NCI-H2196 (cell line): ENCODE data around the gene NF2.

ENCODE experiments used
- DNase-seq: peaks from one replicate; lab custom pipeline; 2025; ENCODE audit not compliant: unreplicated experiment; lab: John Stamatoyannopoulos, UW

Gene NF2

DNA sequence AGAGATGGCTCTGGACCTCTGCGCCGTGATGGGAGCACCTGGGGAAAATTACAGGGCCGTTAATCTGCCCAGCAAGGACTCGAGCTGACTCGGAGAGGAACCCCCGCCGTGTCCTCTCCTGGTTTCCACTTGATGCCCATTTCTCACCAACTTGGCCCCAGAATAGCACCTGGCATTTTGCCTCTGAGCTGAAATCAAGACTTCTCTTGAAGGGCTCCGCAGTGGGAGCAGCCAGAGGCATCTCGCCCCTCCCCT lies 97.4 kb downstream of the NF2 start:
- DNase-seq: peak; percentile 22

DNA sequence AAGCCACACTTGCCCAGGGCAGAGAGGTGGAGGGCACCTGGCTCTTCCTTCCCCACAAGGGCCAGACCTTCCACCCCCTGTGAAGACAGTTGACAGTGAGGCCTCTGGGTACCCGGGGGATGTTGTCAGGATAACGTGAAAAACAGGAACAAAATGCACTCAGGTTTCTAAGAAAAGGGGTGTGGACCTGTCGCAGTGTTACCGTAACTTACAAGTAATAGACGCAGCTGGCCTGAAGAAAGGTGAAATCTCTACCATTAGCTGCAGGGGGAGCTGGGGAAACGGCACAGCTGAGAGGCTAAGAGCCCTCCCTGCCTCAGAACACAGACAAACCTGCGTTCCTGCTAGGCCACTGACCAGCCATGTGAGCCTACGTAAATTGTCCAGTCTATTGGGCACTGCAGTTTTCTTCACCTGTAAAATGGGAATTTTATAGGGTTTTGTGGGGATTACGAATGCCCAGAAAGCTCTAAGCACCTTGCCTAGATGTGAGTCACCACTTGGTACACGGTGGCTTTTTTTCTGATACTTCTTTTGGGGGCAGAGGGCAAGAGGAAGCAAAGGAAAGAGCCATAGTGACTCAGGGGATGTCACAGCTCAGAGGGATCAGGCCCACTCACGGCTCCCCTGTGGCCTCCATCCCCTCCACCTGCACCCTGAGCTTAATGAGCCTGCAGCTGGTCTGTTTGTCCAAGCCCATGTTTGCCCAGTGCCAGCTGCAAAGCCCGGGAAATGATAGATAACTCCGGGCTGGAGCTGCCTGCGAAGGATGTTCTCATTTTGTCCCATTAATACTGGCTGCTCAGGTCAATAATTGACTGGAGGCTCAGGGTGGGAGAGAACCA lies 97.9 kb downstream of the NF2 start:
- peak; percentile 33 for DNase-seq

DNA sequence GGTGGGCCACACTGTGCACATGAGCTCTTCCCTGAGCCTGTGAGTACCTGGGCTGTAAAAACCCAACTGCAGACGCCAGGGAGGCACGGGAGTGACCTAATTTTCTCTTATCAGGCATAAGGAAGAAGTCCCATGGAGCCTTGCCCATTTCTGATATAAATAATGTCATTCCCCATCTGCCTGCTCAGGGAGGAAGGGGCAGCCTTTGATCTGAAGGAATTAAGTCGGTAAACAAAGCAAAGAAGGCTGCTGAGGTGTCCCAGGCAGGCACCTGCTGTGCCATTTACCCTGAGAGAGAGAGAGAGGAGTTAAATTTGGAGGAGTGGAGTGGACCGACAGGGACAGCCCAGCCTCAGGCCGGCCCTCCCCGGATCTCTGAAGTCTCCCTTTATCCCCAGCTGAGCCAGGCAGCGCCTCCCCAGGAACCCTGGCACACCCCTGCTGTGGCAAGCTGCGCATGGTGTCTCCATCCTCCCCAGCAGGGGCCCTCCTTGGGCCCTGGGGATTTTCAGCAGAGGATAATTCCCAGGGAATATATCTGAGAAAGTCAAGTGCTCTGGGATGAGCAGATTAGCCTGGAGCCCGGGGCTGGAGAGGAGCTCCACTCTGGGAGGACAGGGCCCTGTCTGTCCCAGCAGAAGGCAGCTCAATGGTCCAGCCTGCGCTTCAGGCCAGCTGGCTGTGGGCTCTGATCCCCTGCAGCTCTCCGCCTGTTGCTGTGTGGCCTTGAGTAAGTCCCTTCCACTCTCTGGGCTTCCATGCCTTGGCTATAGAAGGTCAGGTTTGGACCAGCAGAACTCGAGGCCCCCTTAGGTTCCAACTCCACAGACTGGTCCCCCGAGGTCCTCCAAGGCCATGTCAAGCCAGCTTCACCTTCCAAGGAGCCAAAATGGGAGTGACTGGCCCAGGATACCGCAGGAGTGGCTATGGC lies 98.8 kb downstream of the NF2 start:
- DNase-seq: no peak

DNA sequence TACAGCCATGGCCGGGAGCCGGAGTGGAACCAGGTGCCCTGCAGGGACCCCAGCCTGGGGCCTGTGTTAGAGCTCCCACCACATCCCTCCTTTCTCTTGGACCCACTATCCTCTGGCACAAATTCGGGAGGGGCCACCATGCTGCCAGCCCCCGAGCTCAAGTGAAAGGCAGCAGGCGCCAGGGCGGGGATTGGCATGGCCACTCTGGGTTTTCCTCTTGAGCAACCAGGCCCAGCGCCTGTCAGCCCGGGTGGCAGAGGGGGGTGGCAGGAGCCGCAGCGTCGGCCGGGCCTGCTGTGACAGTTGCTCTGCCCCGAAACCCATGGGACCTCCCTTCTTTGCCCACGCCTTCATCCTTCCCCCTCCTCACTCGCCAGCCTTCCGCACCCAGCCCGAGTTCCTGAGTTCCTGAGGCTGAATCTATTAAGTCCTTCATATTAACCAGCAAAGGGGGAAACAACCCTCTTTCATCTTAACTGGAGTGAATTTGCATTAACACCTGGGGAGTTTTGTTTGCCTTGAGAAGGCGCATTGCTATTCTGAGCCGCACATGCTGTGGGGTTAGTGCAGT lies 99.6 kb downstream of the NF2 start:
- DNase-seq: no peak

DNA sequence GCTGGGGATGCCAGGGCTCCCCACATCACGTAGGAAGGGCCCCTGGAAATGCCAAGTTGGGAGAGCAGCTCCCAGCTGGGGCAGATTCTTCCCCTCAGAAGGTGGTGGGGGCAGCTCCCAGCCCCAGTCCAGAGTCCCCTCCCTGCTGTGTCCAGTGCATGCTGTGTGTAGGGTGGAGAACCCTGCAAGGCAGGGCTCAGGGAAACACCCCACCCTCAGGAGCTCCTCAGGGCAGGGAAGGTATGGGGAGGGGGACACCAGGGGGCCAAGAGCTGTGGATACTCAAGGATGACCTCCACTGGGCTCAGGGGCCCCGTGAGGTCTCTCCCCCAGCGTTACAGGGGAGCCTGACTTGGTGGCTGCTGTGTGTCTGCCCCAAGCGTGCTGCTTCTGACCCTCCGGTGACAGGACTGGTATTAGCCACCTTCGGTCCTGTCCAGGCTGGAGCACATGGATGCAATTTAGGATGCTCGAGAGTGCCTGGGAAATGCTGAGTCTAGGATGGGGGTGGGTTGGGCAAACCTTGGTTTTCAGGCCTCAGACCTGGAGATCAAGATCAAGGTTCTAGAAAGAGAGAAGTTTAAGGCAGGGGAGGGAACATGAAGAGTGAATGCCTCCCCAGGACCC lies 100.2 kb downstream of the NF2 start:
- no peak for DNase-seq

DNA sequence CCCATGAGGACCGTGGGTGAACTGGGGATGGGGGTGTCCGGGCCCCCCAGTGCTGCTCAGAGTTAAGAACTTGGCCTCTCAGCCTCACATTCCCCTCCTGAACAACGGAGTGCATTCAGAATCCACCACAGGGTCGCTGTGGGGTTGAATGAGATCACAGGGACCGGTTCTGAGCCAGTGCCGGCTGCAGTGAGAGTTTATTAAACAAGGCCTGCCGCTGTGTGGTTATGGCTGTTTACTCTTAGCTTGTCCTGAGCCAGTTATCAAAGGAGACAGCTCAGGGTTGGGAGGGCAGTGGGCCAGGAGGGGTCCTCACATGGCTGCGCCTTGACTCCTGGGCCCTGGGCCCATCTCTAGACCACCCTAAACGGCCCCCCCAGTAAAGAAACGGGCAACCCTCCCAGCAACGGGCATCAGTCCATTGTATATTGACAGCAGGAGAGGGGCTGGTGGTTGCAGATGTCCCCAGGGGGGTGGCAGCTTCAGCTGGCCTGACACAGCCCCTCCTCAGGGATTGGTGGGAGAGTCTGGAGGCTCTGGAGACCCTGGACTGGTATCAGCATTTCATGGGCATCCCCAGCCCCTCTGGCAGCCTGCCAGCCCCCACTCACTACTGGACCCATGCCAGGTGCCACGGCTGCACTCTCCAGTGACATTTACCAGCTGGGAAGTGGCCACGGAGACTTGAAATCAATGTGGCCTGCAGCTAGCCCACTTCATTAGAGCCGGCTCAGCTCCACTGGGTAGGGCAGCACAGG lies 101.3 kb downstream of the NF2 start:
- DNase-seq: peak; percentile 25

DNA sequence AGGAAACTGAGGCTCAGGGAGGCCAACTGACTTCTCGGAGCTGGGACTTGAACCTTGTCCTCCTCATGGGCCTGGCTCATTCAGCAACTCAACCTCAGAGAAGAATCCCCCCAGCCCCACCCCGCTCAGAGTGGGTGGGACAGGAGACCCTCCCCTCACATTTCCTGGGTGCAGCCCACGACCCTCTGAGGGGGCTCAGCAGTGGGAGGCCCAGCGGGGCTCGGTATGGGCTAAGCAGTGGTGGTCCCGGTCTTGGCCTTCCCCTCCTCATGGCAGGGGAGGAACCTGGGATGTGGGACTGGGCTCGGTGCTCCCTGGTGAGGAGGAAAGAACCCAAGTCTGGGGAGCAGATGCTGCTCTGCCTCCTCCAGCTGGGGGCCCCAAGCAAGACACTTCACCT lies 102.2 kb downstream of the NF2 start:
- no peak for DNase-seq

DNA sequence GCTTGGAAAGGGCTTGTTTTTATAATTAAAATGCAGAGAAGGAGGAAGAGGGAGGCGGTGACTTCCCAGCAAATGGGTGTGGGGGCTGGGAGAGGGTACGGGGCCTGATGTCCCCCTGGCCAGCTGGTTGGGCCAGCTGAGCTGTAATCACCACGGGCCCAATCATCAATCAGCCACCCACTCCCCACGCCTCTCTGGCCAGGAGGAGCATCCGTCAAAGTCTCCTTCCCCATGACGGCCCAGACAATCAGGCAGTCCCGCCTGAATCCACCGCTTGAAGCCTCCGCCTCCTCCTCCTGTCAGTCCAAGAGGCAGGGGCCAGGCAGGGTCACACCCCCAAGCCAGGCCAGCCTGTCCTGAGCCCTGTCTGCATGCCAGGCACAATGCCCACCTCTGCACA lies 103.1 kb downstream of the NF2 start:
- no peak for DNase-seq

DNA sequence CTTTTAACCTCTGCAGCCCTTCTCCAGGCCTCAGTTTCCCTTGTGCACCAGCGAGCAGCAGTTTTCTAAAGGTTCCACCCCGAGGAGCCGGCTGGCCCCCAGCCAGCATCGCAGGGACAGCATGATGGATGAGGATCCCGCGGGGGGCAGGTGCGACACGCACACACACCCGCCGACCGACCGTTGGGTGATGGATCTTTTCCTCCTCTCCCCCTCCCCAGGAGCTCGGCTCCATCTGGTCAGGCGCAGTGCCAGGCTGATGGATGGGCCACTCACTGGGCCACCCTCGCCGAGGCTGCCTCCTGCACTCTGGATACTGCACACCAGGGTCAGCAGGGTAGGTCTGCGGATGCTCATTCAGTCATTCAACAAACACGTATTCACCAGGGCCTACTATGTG lies 103.6 kb downstream of the NF2 start:
- DNase-seq: no peak

DNA sequence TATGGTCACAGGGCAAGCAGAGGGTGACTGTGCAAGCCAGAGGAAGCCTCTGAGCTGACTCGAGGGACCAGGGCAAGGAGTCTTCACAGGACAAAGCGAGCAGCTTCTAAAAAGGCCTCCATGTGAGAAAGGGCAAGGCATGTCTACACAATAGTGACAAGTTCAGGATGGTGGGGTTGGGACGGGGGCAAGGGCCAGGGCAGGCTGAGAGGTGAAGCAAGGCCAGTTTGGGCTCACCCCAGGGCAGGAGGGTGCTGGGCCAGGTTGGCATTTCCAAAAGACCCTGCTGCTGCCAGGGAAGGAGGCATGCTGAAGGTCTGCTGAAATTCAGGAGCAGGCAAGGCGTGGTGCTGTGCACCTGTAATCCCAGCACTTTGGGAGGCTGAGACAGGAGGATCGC lies 104.0 kb downstream of the NF2 start:
- no peak for DNase-seq

DNA sequence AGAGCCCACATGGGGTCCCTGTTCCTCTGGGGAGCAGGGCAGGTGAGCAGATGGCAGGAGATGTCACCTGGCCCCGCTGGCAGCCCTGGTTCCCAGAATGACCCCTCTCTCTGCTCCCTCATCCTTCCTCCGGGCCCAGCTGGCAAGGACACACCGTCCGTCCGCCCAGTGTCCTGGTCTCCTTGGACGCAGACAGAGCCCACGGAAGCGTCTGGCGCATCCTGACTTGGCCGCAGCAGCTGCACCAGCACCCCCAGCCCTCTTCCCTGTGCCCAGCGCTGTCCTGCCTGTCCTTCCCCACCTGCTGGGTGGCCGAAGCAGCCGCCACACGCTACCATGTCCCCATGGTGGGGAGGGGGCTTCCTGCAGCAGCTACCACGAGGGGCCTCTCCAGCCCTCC lies 106.8 kb downstream of the NF2 start:
- DNase-seq: no peak

DNA sequence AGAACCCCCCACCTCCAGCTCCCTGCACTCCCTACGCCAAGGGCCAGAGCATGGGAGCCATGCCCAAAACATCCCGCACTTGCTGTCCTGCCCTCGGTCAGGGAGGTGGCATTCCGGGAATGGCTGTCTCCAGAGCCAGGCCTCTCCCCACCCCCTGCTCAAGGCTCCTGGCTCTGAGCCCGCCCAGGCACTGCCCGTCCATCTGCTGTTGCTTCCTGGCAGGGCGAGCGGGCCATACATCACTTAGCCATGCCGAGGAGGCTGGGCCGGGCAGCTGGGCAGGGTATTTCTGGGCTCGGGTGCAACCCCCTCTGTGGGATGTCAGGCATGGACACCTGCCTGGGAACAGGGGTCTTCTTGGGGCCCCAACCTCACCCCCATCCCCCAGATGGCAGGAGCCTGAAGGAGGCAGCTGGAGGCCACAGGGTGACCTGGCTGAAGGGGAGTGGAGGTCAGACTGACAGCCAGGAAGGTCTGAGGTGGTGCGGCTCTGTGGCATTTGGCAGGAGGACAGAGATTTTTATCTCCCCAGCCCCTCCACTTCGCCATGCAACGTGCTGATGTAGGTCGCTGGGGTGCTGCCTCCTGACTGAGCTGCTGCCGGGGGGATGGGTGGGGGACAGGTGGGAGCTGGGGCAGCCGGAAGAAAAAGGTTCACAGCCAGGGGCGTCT lies 107.6 kb downstream of the NF2 start:
- peak; percentile 62 for DNase-seq

DNA sequence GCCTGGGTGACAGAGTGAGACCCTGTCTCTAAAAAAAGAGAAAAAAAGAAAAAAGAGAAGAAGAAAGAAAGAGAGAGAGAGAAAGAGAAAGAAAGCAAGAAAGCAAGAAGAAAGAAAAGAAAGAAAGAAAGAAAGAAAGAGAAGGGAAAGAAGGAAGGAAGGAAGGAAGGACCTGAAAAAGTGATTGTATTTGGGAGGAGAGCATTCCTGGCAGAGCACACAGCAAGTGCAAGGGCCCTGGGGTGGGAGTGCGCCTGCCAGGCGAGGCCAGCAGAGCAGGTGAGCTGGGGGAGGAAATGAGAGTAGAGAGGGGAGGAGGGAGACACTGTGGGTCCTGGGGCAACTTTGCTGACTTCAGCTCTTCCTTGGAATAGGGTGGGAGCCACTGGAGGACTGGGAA lies 108.7 kb downstream of the NF2 start:
- no peak for DNase-seq

DNA sequence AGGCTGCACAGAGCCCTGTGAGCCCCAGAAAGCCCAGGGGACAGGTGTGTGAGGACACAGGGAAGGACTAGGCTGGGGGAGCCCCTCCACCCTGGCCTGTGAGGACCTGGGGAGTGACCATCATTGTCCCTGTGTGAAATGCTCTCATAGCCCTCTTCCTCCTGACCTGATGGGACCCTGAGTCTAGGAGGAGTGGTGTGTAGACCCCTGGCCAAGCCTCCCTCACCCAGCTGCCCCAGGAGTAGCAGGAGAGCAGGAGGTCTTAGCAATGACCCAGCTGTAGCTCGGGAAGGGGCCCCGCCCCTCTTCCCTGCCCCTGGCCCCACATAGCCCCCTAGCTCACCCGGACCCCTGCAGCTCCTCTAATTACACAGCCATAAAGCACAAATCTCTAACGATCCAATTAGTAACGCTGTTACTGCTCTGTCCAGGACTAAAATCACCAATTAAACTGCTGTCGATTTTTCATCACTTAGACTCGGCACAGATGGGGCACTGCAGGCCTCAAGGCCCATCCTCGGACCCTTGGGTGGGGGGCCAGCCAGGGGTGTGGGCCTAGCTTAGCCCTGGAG lies 109.8 kb downstream of the NF2 start:
- no peak for DNase-seq

DNA sequence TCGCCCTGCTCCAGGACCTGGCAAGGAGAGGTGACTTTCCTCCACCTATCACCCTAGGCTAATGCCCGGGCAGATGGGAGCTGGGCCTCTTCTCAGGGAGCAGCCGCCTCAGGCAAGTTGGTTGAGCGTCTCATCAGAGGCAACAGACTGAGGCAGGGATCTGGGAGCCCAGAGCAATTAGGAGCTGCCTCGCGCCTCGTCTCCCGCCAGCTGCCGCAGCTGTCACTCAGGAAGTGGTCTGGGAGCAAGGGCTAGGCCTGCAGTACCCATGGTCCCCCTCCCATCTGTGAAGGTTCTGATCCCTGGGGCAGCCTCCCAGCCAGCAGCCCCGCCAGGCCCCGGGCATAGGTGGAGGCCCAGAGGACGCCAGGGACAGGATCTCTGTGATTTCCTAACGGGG lies 111.8 kb downstream of the NF2 start:
- no peak for DNase-seq

DNA sequence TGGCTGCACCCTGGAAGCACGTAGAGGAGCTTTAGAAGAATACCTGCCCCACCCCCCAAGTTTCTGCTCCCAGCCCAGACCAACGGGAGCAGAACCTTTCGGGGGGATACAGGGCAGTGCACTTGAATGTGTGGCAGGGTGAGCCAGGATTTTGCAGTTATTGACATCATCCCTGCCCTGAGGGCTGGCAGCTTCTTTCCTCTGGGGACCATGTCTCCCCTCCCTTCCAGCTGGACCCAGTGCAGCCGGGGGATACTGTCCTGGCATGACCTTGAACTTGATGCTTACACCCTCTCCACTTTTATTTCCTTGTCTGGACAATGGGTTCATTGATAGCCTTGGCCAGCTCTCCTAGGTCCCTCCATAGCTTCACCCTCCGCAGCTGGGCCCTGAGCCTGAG lies 112.3 kb downstream of the NF2 start:
- no peak for DNase-seq

DNA sequence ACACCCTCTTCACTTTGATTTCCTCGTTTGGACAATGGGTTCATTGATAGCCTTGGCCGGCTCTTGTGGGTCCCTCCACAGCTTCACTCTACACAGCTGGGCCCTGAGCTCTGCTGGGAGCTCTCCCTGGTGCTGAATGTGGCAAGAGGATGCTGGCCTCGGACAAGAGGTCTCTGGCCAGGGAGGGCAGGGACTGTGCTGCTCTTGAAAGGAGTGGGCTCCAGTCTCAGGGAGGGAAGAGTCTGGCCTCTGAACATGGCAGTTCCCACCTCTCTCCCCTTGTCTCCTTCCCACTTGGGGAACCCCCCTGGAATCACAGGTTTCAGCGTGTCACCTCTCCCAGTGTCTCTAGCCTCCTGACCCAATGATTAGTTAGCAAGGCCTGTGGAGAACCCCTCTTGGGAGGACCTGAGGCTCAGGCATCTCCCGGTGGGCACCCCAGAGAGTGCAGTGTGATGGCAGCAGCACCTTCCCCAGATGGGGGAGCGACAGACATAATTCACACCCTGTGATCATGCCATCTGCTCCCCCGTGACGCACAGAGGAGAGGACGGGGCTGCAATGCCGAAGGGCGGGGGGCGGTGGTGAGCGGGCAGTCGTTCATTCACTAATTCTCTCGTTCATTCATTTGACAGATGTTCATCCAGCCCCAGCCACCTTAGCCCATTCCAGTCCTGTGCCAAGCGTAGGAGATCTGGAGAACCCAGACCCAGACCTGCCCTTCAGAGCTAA lies 113.5 kb downstream of the NF2 start:
- peak; percentile 44 for DNase-seq

DNA sequence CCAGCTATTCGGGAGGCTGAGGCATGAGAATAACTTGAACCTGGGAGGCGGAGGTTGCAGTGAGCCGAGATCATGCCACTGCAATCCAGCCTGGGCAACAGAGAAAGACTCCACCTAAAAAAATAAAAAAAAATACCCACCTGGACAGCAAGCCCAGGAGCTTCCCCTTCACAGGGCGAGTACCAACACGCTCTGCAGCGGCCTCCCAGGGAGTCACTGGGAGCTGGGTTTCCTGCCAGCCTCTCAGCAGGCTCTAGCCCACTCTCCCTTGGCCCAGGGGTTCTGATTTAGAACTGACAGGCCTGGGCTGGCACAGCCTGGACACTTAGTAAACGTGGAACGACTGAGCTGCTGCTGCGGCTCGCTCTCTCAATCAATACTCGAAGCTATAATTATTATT lies 114.4 kb downstream of the NF2 start:
- DNase-seq: peak; percentile 23
